Vagina (tissue), 2 donors: ENCODE measurements around the gene GNS. TPM values are rescaled to one million over a fixed set of nuclear protein-coding genes. Genes with fewer than 3 reads are reported as not detected.

Experiments
- DNase-seq, 2 donors: peaks; one replicate each; pipeline ENCODE4 v3.0.0-alpha.2; 2017; ENCODE audit errors: extremely low spot score in 2 of 2
- H3K27ac ChIP-seq: fragments of 200-600 bp; sonication (generic); one replicate; pipeline ENCODE4 v1.5.1; 2019
- H3K27me3 ChIP-seq: fragments of 200-600 bp; sonication (generic); one replicate; pipeline ENCODE4 v1.5.1; 2019
- H3K36me3 ChIP-seq, 2 donors: fragments of 200-600 bp; sonication (generic); one replicate each; pipeline ENCODE4 v1.5.1; 2017 to 2019
- H3K4me1 ChIP-seq: fragments of 200-600 bp; sonication (generic); one replicate; pipeline ENCODE4 v1.5.1; 2019
- H3K4me3 ChIP-seq, 2 donors: fragments of 200-600 bp; sonication (generic); 1 replicate in 1 of 2; 2 replicates in 1 of 2; pipeline ENCODE4 v1.5.1; 2016 to 2019
- H3K9me3 ChIP-seq: fragments of 200-600 bp; sonication (generic); one replicate; pipeline ENCODE4 v1.5.1; 2019
- POLR2A ChIP-seq, 2 donors: fragments of 450-650 bp; IDR thresholded peaks; one replicate each; pipeline ENCODE4 v1.6.1; 2017; ENCODE audit warnings: antibody characterized with exemption in 2 of 2, mild to moderate bottlenecking in 2 of 2, moderate library complexity in 2 of 2
- POLR2AphosphoS5 ChIP-seq, 2 donors: sonication (generic); formaldehyde crosslinking; IDR thresholded peaks; one replicate each; pipeline ENCODE4 v1.9.0; 2017; ENCODE audit warnings: antibody characterized with exemption in 2 of 2, mild to moderate bottlenecking in 2 of 2, low read depth in 1 of 2; ENCODE audit not compliant: insufficient read depth in 1 of 2
- intact Hi-C: fragments of 100-400 bp; cut with DNase I; formaldehyde crosslinking; loops from one replicate; pipeline ENCODE4 v1.15.1; 2023
- total RNA-seq: library from RNA; depleted of rRNA; stranded (reverse); fragments of >200 nt; gene quantifications from one replicate; pipeline ENCODE4 v1.2.3, GENCODE V29; 2016
- TF ChIP-seq, protein P1 (sequence below), 3 experiments: fragments of 450-650 bp in 2 of 3; fragments of 200-600 bp in 1 of 3; sonication (generic) in 1 of 3; IDR thresholded peaks; one replicate each; pipeline ENCODE4 v1.5.1; 2017 to 2019; ENCODE audit warnings: antibody characterized with exemption in 3 of 3, mild to moderate bottlenecking in 2 of 3, moderate library complexity in 2 of 3

Gene GNS
- total RNA-seq, 1 donor from 2014 or later, result 51.1 TPM

DNA sequence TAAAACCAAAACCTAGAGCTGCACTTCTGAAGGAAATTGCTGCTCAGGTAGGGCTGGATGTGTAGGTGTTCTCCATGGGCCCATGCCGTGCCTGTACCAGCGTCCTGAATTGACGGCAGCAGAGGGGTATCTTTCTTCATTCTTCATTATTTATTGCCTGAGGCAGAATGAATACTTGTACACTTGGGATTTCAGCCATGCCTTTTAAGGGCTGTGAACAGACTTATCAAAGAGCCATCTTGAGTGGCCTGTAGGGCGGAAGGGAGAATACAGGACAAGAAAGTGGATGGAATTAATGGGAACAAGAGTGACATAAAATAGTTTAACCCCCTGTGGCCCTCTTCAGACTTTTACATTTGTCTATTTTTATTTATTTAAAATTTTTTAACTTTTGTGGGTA is 87.5 kb downstream of the GNS start:
- H3K27me3 ChIP-seq, result no peaks in the 10 kb centered on the region
- H3K4me1 ChIP-seq, result peaks cover 78% of the 10 kb centered on the region
- H3K4me3 ChIP-seq, result no peak overlapping the region
- no peak for TF ChIP-seq POLR2AphosphoS5 (IDR thresholded peaks at IDR 0.05; ENCODE audit: insufficient read depth in 1 of 2, low read depth in 1 of 2)
- no peak for TF ChIP-seq POLR2A (IDR thresholded peaks at IDR 0.05)
- no peaks in the 10 kb centered on the region for H3K36me3 ChIP-seq
- no peaks in the 10 kb centered on the region for H3K9me3 ChIP-seq
- DNase-seq, result no peak
- no peak overlapping the region for H3K27ac ChIP-seq
- intact Hi-C loops, result no loop called here

DNA sequence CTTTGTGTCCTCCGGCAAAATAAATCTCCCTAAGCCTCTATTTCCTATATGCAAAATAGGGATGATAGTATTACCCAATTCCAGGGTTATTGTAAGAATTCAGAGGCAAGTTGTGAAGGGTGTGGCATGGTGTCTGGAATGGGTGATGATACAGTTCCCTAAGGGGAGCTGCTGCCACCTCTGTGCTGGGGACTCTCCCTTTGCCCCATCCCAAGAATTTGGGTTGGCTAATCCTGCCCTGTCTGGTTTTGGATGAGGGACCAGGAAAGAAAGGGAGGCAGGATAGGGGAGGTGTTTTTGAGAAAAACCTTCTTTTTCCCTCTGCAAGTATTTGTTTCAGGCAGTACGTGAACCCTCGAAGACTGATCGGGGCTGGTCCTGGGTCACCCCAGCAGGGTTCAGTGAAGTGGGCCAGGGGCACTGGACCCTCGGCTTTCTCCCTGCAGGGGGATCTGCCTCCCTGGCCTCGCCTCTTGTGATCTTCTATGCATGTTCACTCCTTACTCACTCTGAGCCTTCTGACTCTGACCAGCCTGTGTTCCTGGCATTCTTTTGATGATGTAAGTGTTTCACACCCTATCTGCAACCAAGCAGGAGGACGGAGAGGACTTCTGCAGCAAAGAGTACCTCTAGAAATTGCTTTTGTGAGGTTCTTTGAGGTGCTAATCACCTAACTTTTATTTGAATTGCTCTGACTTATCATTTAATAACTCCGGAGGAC is 88.1 kb downstream of the GNS start:
- DNase-seq, result no peak
- Histone ChIP-seq H3K4me3 (no peak overlapping the region), H3K27me3 (no peaks in the 10 kb centered on the region), H3K27ac (peak overlapping the region; percentile 38), H3K36me3 (no peaks in the 10 kb centered on the region), H3K4me1 (peaks cover 81% of the 10 kb centered on the region), H3K9me3 (no peaks in the 10 kb centered on the region)
- intact Hi-C loops, result no loop called here
- no peak for TF ChIP-seq POLR2AphosphoS5 (IDR thresholded peaks at IDR 0.05; ENCODE audit: insufficient read depth in 1 of 2, low read depth in 1 of 2)

DNA sequence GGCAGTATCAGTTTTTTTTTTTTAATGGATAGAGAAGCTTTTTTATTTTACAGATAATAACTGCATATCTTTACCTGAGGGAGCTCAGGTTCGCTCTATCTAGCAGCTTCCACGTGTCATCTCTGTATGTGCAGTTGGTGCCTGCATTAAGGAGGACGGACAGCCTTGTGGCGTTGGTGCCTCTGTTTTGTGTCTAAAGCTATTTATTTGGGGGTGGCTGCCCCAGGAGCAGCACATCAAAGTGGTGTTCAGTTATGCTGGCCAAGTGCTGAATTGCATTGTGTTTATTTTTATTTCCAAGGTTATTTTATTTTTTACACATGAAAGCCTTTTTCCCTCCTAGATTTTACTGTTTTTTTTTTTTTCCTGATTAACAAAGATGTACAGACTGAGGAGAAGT is 89.2 kb downstream of the GNS start:
- intact Hi-C loops, result no loop called here
- H3K9me3 ChIP-seq, result no peaks in the 10 kb centered on the region
- H3K27me3 ChIP-seq, result no peaks in the 10 kb centered on the region
- H3K36me3 ChIP-seq, result no peaks in the 10 kb centered on the region
- H3K4me3 ChIP-seq, result peak overlapping the region in 1 of 2 donors; percentile 10
- DNase-seq, result no peak
- peaks cover 81% of the 10 kb centered on the region for H3K4me1 ChIP-seq
- TF ChIP-seq POLR2A (IDR thresholded peaks at IDR 0.05) (no peak), POLR2AphosphoS5 (IDR thresholded peaks at IDR 0.05; ENCODE audit: insufficient read depth in 1 of 2, low read depth in 1 of 2) (no peak)
- TF ChIP-seq, protein P1, sequence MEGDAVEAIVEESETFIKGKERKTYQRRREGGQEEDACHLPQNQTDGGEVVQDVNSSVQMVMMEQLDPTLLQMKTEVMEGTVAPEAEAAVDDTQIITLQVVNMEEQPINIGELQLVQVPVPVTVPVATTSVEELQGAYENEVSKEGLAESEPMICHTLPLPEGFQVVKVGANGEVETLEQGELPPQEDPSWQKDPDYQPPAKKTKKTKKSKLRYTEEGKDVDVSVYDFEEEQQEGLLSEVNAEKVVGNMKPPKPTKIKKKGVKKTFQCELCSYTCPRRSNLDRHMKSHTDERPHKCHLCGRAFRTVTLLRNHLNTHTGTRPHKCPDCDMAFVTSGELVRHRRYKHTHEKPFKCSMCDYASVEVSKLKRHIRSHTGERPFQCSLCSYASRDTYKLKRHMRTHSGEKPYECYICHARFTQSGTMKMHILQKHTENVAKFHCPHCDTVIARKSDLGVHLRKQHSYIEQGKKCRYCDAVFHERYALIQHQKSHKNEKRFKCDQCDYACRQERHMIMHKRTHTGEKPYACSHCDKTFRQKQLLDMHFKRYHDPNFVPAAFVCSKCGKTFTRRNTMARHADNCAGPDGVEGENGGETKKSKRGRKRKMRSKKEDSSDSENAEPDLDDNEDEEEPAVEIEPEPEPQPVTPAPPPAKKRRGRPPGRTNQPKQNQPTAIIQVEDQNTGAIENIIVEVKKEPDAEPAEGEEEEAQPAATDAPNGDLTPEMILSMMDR (IDR thresholded peaks at IDR 0.05), result no peak
- no peak overlapping the region for H3K27ac ChIP-seq

DNA sequence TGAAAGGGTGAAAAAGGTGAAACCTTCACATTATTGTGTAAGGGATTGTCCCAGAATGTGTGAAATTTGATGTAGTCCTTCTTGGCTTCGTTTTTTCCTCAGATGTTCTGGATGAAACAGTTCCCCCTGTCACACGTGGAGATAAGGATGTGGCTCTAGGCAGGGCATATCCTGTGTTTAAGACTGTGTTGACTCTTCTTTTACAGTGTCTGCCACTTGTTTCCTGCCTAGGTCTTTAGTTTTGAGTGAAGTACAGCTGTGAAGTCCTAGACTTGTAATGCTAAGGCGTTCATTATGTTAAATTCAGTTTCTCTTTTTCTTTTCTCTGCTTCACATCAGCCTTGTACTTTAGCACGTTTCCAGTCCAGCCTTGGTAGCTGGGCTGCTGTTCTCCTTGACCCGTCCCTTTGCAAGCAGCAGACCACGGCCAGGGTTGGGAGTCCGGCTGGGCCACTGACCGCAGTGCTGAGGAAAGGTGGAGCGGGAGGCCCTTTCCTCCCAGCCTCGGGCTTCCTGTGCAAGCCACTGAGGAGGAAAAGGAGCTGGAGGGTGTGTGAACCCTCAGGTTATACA is 89.8 kb downstream of the GNS start:
- peak overlapping the region; percentile 13 for H3K27ac ChIP-seq
- H3K9me3 ChIP-seq, result no peaks in the 10 kb centered on the region
- H3K4me3 ChIP-seq, result peak overlapping the region in 1 of 2 donors; percentile 10
- intact Hi-C loops, result no loop called here
- TF ChIP-seq POLR2AphosphoS5 (IDR thresholded peaks at IDR 0.05; ENCODE audit: insufficient read depth in 1 of 2, low read depth in 1 of 2) (peak in 1 of 2 donors; percentile 65), POLR2A (IDR thresholded peaks at IDR 0.05) (no peak)
- H3K36me3 ChIP-seq, result no peaks in the 10 kb centered on the region
- no peak for DNase-seq
- H3K27me3 ChIP-seq, result no peaks in the 10 kb centered on the region
- H3K4me1 ChIP-seq, result peaks cover 84% of the 10 kb centered on the region

DNA sequence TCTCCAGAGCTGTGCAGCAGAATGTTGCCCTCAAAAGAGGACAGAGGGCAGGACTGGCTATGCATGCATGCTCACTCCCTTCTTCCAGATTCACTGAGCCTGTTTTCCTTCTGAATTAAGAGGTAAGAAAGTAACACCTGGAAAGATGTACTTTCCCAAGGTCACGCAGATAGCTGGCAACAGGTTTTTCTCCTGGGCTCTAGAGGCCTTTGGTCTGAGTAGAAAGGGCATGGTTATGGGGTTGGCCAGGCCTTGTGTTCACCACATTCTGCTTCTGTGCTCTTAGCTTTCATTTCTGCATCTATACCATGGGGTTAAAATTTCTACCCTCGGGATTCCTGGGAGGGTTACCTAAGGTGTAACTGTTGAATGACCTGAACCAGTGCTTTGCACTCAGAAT is 91.4 kb downstream of the GNS start:
- no peak overlapping the region for H3K4me3 ChIP-seq
- no peak overlapping the region for H3K27ac ChIP-seq
- DNase-seq, result no peak
- no peaks in the 10 kb centered on the region for H3K27me3 ChIP-seq
- H3K36me3 ChIP-seq, result no peaks in the 10 kb centered on the region
- no peaks in the 10 kb centered on the region for H3K9me3 ChIP-seq
- TF ChIP-seq POLR2A (IDR thresholded peaks at IDR 0.05) (no peak), POLR2AphosphoS5 (IDR thresholded peaks at IDR 0.05; ENCODE audit: insufficient read depth in 1 of 2, low read depth in 1 of 2) (no peak)
- TF ChIP-seq, protein P1 (IDR thresholded peaks at IDR 0.05), result no peak
- intact Hi-C loops, result no loop called here
- H3K4me1 ChIP-seq, result peaks cover 69% of the 10 kb centered on the region

DNA sequence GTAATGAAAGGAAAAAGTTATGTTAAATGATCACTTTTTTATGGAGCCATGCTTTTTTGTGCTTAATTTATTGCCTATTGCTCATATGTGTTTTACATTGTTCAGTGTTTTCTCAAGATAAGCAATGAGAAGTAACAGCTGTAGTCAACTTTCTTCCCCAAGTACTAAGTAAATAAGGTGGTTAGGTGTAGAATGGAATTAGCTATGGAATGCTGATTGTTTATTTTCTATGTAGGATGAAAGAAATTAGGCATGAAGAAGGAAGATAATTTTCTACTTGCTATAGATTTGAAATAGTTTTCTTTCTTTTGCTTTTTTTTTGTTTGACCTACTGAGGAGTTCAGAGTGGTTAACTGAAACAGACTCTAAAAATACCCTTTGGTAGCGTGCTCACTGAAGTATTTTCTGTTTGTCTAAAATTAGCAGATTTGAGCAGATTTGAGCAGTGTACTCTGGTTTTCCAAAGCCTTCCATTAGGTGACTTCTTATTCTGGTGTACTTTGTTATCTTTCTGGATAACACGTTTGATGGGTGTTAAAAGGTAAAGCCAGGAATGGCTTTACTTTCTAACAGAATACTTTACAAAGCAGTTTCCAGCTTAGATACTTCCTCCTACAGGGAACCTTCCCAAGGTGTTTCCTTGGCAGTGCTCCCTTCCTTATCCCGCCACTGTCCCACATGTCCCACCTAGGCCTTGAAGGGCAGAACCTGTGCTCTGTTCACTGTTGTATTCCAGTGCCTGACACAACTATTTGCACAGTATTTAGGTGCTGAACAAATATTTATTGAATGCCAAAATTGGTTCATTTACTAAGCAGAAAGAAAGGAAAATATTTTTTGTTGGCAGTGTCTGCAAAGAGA is 92.9 kb downstream of the GNS start:
- Histone ChIP-seq H3K27ac (peak overlapping the region; percentile 15), H3K4me1 (peaks cover 57% of the 10 kb centered on the region), H3K36me3 (no peaks in the 10 kb centered on the region), H3K27me3 (no peaks in the 10 kb centered on the region), H3K9me3 (no peaks in the 10 kb centered on the region), H3K4me3 (no peak overlapping the region)
- intact Hi-C loops, result no loop called here
- no peak for DNase-seq
- TF ChIP-seq POLR2AphosphoS5 (IDR thresholded peaks at IDR 0.05; ENCODE audit: insufficient read depth in 1 of 2, low read depth in 1 of 2) (no peak), POLR2A (IDR thresholded peaks at IDR 0.05) (no peak)
- TF ChIP-seq, protein P1 (IDR thresholded peaks at IDR 0.05), result no peak
